SK-MEL-5 (cell line): ENCODE results near the gene TSHZ3. TPM values are rescaled to one million over a fixed set of nuclear protein-coding genes. Genes with fewer than 3 reads are reported as not detected.
A peak's percentile ranks its signal among the peaks of the same experiment; 100 is the strongest.

ENCODE experiments used
- DNase-seq: peaks from one replicate; pipeline ENCODE4 v3.0.0-alpha.2; 2016; ENCODE audit warnings: low read depth, low spot score
- in situ Hi-C: cut with HindIII; loops from 2 replicates; pipeline ENCODE4 v1.10.0; 2016; ENCODE audit warnings: low sequenced_read_pairs, high pct_unique_total_duplicates, low pct_unique_long_range_greater_than_20kb
- total RNA-seq: library from RNA; depleted of rRNA; stranded (reverse); fragments of >200 nt; shearing (Covaris generic); gene quantifications from 2 replicates; pipeline ENCODE4 v1.2.3, GENCODE V29; 2014

Gene TSHZ3
- total RNA-seq, 1 experiment from 2014 or later = 2.5 TPM

DNA sequence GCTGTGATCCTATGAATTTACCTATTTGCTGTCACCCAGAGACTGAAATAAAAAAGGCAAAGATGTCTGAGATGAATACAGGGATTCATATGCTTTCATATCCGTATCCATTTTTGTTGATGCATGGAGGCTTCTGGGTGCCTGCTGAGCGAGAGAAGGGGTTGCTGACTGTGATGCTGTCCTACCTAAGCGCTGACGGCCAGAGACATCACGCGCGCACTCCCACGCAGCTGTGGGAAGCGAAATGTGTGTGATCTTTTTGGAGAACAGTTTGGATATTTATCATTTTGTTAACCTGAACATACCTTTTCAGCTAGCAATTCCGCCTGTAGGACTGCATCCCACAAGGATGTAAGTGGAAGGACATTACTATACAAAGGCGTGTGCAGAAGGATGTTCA is 23.9 kb downstream of the TSHZ3 start:
- in situ Hi-C loops = no loop called here
- DNase-seq = no peak

DNA sequence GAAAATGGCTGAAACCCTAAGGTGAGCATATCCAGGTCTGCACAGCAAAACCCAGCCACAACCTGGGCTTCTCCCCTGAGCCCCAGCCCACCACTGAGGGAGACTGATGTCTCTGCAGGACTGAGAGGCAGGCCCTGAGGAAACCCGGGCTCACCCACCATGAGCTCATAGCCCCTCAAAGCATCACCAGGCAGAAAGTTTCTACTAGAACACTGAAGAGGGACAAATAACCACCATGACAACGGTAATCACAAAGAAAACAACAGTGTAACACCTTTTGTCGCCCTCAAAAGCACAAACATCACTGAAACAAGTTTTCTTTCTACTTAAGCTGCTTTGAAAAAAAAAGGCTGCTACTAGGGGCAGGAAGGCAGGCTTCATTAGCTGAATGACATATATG is 29.8 kb downstream of the TSHZ3 start:
- no peak for DNase-seq
- in situ Hi-C loops = no loop called here

DNA sequence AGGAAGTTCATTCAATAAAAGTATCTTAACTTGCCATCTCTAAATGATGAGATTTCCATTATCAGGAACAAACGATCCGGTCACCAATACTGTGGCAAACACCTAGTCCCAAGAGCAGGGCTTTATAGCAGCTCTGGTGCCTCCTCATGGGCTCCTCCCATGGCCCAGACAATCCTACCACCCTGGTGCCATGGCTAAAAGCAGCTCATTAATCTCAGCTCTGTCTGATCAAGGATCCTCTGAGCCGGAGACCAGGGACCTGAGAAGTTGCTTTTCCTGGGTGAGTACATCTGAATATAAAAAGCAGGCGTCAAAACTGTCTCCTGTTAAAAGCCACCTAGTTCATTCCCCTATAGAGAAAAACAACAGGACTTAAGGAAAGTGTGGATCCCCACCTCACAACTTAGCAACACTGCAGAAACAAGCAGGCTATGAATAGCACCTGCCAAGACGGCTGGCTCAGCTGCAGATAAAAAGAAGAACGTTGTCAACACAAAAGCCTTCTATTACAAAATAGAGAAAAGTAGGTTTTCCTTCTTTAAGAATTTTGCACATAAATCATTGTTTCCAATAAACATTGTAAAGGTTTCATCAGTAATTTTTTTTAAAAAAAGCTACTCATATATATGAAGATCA is 30.3 kb downstream of the TSHZ3 start:
- DNase-seq = no peak
- in situ Hi-C loops = no loop called here

DNA sequence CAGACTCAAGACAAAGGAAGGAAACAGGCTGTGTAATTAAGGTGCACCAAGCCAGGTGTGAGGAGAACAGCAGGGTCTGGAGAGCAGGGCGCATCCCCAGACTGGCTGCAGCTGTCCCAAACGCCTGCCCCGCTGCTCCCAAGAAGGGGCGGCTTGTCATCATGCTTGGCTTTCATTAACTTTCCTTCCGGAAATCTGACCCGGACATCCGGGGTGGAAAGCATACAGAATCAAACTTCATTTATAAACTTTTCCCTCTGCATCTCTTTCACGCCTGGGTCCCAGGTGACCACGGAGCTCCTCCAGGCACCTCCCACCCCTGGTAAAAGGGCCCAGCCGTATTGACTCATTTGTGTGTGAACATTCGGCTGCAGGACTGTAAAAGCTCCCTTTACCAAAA is 31.7 kb downstream of the TSHZ3 start:
- DNase-seq = no peak
- in situ Hi-C loops = no loop called here

DNA sequence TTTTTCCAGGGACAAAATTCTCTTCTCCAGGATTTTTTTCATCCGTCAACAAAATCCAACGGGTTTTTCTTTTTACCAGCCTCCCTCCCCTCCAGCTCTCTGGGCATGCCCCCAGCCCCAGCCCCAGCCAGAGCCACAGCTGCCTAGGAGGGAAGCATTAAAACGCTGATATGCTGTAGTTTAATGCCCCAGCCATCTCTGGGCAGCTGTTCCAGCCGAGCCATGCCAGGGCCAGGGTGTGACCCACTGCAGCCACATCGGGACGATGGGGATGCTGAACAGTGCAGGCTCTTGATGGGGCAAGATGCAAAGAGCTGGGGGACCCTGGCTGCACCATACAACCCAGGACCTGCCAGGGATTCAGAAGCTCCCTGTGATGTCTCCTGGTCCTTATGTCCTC is 32.1 kb downstream of the TSHZ3 start:
- in situ Hi-C loops = no loop called here
- DNase-seq = no peak

DNA sequence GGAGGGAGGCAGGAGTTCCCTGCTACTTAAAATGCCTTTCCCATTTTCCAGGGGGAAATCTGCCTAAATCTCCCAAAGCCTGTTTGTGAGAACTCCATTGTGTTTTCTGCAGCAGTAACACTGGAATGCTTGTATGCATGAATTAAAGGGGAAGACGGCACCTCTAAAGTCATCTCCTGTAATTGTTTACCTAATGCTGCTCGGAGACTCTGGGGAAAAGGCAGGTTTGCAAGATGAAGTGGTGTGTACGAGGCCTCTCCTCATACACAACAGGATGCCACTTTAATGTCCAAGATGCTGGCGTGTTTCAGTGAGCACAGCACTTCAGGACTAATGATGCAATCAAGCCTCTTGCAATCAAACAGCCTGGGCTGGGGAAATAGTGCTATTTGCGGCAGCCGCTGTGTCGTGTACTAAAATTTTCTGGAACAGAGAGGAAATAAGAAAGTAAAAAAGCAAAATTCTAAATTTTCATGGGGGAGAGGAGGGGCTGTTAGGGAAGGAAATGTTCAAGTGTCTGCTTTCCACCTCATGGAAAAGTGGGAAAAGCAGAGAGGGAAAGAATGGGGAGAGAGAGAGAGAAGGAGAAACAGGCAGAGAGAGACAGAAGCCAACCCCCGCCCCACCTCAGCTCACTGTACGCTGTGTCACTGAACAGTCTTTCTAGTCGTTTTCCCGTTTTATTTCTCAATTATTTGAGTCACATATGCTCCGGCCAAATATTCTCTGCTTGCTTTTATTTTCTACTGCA is 32.9 kb downstream of the TSHZ3 start:
- DNase-seq = no peak
- in situ Hi-C loops = no loop called here

DNA sequence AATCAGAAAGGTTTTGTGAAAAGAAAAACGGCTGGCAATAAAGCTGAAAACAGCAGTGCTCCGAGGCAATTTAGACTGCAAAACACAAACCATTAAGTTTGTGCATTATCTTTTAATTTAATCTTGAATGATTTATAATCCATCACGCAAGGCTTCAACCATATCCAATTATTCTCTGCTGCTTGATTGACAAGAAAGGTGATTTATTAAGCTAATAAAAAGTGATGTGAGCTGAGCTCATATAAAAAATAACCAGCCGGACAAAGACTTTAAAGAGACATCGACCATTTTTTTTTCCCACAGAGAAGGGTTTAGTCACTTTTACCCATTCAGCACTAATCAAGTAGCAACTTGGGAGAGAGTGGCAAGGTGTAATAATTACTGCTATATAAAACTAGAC is 33.6 kb downstream of the TSHZ3 start:
- no peak for DNase-seq
- in situ Hi-C loops = no loop called here

DNA sequence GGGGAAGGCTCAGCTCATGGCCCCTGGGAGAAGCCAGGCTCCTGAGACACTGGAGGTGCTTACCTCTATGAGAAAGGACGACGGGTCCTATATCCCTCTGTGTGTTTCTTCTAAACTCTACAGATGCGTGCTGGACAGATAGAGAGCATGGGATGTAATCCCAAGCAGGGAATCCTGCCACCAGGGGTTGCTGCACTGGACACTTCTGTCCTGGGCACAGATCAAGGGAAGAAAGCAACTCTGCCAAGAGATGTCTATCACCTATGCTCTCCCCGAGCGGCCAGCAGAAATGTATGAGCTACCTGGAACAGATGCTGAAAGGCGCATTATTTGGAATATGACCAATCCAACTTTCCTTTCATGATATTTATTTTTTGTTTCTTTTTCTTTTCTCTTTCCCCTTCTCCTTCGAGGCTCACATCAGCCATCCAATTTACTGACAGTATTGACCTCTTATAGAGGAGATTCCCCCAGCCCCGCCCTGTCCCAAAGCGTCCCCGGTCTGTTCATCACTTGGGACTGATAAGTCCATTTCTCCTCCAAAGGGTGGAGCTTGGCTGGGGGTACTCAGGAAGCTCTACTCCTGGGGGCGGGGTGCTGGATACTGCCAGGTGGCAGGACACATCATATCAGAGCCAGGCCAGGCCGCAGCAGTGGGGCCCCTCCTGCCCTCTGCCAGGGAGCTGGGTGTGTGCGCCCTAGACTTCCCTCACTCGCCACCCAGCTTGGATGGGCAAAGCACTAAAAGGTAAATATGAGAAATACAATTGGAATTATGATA is 34.2 kb downstream of the TSHZ3 start:
- DNase-seq = peak; percentile 6
- in situ Hi-C loops = no loop called here

DNA sequence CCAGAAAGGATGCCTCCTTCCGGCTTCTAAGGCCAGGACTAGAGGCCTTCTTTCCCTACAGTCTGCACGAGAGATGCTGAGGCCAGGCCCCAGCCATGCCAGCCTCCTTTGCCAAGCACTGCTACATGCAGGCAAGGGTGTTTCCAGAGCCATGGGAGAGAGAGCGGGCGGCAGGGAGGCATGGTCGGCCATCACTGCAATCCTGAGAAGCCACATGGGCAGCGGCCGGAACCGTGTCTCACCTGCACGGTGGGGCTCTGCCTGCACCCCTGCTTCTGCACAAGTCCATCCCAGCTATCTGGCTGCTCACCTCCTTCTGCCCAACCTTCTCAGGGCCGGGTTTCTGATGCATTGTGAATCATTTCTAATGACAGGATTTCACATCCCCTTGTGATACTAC is 35.1 kb downstream of the TSHZ3 start:
- DNase-seq = no peak
- in situ Hi-C loops = no loop called here

DNA sequence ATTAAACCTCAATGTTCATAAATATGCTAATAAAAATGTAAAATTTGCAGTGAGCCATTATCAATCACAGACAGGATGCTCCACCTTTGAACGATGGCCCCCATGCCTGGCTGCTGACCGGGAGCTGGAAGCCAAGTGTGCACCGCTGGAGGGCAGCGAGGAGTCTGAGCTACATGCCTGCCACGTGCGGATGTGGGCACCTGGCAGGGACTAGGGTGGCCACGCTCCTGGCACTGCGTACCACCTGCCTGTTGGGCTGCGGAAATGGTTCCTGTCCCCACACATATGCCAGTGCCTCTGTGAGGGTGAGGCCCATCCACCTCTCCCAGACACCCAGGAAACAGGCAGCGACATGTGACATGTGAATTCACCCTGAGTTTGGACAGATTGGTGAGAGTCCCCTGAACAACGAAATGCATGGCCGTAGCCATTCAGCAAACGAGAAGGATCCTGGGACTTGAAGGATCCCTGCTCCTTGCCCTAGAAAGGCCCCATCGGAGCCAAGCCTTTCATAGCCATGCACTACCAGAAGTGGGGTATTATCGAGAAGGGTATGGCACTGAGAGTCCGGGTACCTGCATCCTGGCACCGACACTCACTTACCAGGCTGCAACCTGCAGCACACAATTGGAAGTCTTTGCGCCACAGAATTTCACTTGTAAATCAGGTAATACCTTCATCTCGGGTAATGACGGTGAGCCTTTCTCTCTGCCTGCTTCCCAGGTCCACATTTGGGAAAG is 35.8 kb downstream of the TSHZ3 start:
- no peak for DNase-seq
- in situ Hi-C loops = no loop called here

DNA sequence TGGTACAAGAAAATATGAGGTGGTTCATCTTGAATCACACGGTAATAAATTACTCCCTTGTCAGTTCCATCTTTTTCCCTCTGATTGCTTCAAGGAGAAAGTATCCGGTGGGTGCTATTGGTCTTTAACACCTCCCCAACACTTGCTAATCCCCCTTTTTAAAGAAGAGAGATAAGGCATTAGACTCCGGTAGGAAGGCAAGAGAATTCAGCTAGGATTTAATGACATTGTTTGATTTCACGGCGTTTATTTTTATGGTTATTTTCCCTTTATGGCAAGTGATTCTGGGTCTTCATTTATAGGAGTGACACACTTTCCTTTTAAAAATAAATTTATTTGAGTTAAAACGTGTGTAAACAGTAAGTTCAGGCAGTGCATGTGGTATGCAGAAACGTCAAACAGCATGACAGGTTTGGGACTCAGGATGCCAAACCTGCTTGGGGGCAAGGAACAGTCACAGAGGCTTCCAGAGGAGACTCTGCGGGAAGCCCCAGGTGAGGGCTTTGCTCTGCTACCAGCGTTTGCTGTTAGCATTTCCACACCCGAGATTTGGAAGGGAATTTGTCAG is 36.5 kb downstream of the TSHZ3 start:
- no peak for DNase-seq
- in situ Hi-C loops = no loop called here

DNA sequence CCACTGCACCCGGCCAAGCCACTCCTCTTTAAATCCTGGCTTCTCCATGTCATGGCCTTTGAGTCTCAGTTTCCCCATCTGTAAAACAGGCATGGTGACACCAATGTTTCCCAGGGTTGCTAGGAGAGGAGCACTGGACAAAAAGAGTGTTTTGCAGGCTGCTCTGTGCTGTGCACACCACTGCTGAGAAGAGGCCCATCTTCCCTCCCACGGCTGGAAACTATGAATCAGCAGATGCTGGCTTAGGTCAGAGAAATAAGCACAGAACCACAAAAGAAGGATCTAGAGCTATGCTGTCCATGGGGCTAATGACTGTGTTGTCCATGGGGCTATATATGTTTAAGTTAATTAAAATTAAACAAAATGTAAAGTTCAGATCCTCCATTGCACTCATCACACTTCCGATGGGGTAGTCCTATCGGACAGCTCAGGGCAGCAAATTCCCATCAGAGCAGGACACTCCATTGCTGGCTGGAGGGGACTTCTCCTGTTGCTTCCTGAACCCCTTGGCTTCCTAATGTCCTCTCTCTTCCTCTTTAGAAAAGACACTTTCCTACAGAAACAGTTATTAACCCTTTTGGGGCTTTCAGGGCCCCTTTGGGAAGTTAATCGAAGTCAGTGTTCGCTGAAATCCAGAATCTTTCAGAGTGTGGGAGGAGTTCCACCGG is 37.1 kb downstream of the TSHZ3 start:
- no peak for DNase-seq
- in situ Hi-C loops = no loop called here

DNA sequence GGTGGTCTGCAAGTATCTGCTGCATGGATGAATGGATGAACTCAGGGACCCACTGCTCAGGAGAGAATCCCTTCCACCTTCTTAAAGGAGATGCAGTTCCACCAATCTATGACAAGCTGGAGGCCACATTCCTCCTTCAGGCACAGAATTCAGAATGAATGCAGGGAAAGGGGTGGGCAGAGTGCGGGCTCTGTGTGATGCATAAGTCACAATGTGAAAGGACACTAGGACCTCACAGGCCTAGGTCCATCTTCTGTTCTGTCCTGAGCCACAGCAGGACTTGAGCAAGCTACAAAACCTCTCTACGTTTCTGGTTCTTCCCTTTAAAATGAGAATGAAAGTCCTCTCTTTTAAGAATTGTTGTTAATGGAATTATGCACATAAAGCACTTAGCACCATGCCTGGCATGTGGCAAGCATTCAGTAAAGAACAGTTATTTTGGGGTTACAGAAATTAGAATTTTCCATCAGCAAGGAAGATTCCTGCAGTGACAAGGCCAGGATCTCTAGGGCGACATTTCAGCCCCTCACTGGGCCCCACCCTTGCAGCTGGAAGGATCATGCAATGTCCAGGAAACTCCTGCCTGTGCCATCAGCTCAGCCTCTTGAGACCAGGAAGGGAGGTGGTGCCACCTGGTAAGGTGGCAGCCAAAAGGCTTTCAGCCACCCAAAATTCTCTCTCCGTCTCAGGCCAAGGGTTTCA is 38.7 kb downstream of the TSHZ3 start:
- in situ Hi-C loops = no loop called here
- DNase-seq = no peak

DNA sequence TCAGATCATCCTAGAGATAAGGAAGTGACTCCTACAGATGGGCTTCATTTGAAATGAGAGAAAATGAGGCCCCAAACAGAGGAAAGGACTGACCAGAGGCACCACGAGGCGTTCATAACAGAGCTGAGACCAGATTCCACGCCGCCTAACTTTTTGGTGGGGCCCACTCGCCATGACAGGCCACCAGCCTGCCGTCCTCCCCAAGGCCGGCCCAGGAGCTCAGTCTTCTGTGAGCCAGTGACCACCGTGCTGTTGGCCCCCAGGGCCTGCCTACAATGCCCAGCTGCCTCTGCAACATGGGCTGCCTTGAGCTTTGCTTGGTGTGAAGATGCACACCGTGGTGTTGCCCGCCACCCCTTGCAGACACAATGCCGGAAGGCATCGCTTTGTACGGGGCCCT is 40.5 kb downstream of the TSHZ3 start:
- in situ Hi-C loops = no loop called here
- DNase-seq = no peak

DNA sequence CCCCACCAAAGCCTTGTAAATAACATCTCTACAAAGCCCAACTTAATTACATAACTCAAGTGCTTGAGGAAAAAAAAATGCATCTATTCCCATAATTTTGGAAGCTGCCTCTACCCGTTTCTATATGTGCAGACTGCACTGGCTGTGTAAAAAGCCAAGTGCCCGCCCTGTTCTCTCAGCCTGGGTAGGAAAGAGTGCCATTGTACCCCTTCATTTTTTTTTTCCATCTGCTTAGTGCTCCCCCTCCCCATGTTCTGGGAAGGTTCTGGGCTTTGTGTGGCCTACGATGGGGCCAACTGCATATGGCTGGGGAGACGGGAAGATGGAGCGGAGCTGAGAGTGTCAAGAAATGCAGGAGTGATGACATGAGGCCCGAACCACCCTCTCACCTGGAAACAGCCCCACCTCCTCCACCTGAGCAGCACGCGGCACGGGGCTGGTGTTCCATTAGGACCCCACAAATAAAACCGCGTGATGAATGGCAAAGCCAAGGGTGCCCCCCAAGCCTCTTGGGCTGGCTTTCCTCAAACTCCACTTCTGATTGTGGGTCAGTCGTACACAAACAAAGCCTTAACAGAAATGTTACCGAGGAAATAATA is 42.1 kb downstream of the TSHZ3 start:
- in situ Hi-C loops = no loop called here

DNA sequence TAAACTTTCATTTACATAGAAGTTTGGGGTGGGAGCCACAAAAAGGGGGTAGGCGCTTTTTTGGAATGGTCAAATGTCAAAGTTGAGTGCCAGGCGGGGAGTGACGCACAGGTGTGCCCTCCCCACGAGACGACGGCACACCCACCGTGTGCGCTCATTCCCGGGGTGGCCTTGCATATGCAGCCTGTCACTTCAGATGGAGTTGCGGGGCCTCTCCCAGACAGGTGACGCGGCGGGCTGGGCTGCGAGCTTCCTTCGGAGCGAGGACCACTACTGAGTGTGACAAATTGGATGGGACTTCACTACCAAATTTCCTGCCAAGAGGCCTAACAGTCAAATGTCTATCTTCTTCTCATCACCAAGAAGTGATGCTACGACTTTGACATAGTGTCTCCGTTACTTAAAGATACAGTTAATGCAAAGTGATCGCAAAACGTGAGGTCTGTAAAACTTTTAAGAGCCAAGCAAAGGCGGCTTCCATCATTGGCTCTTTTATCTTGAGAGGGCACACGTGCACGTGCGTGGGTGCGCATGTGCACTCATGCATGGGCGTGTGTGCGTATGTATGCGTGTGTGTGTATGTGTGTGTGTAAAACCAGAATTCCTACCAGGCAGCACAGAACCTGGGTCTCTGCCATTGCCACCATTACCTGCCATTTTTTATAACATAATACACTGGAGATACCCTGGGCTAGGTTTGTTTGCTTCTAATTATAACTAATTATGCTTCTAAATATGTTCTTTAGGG is 43.1 kb downstream of the TSHZ3 start:
- in situ Hi-C loops = no loop called here
- DNase-seq = no peak

More for the DNA sequence above, 42.1 kb downstream of the TSHZ3 start:
- no peak for DNase-seq
